ENCODE results near the gene TMEM37.

The TMEM37 gene

DNA sequence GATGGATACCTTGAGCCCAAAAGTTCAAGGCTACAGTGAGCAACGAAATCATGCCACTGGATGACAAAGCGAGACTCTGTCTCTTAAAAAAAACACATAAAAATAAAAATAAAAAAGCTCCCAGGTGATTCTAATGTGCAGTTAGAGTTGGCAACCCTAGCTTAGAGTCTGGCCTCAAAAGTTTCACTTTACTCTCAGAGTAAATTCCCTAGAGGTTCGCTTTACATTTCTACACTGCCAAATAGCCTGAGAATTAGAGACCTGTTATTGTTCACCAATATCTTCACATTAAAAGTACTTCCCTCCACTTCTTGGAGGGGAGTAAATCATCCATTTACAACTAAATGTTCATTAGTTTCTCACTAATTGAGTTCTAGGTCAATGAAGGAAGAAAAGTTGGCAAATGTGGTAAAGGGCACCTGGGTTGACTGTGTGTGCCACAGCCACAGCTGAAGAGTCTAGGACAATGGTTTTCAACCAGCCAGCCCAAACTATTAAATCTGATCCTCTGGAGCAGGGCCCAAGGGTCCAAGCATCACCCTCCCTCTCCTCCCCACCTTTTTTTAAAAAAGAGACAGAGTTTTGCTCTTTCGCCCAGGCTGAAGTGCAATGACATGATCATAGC lies 15.2 kb upstream of the TMEM37 start:
- H3K27ac ChIP-seq: no peak overlapping the region
- TF ChIP-seq, protein P1, sequence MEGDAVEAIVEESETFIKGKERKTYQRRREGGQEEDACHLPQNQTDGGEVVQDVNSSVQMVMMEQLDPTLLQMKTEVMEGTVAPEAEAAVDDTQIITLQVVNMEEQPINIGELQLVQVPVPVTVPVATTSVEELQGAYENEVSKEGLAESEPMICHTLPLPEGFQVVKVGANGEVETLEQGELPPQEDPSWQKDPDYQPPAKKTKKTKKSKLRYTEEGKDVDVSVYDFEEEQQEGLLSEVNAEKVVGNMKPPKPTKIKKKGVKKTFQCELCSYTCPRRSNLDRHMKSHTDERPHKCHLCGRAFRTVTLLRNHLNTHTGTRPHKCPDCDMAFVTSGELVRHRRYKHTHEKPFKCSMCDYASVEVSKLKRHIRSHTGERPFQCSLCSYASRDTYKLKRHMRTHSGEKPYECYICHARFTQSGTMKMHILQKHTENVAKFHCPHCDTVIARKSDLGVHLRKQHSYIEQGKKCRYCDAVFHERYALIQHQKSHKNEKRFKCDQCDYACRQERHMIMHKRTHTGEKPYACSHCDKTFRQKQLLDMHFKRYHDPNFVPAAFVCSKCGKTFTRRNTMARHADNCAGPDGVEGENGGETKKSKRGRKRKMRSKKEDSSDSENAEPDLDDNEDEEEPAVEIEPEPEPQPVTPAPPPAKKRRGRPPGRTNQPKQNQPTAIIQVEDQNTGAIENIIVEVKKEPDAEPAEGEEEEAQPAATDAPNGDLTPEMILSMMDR (conservative IDR thresholded peaks at IDR 0.05; ENCODE audit: low read depth): no peak
- no peak for DNase-seq (ENCODE audit: low spot score)
- CTCF ChIA-PET: interaction anchor here (0.7 kb wide), 1 partner anchor 45 kb away, joined by 3 read pairs; no protein-coding TSS in a partner anchor
- POLR2A ChIA-PET (ENCODE audit: low non-redundant PET): no interaction called here

DNA sequence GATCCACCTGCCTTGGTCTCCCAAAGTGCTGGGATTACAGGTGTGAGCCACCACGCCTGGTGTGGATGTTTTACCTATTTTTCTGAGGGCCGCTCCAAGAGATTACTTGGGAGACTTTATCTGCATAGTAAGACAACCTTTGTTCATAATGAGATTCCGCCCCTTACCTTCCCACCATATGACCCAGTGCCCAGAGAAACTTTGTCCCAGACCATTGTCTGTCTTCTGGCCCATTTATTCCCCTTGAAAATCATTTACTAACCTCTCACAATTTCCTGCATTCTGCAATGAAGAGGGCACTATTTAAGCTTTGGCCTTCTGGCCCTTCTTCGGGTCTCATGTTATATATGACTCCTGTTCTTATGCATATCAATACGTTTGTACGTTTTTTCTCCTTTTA lies 13.7 kb upstream of the TMEM37 start:
- ChIA-PET CTCF (no interaction called here), POLR2A (ENCODE audit: low non-redundant PET) (no interaction called here)
- TF ChIP-seq, protein P1 (conservative IDR thresholded peaks at IDR 0.05; ENCODE audit: low read depth): no peak

DNA sequence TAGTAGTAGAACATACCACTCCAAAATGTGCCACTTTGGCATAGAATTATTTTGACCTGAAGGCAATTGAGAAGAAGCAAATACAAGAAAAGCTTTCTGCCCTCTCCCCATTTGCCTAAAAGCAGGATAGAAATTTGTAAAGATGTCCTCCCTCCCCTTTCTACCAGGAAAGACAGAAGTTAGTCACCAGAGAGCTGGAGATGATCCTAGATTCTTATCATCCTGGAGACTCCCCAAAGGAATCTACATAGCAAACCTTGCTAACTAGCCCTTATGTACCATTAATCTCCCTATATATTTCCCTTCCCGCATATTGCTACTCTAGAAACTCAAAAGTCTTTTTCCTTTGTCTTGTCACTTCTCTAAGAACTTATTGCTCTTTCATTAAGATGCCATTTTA lies 12.6 kb upstream of the TMEM37 start:
- TF ChIP-seq, protein P1 (conservative IDR thresholded peaks at IDR 0.05; ENCODE audit: low read depth): no peak
- no peak overlapping the region for H3K27ac ChIP-seq
- POLR2A ChIA-PET (ENCODE audit: low non-redundant PET): no interaction called here
- CTCF ChIA-PET: interaction anchor here (0.8 kb wide), 1 partner anchor 61 kb away, joined by 3 read pairs; no protein-coding TSS in a partner anchor
- DNase-seq (ENCODE audit: low spot score): no peak

More for the DNA sequence above, 13.7 kb upstream of the TMEM37 start:
- DNase-seq (ENCODE audit: low spot score): no peak
- H3K27ac ChIP-seq: no peak overlapping the region

DNA sequence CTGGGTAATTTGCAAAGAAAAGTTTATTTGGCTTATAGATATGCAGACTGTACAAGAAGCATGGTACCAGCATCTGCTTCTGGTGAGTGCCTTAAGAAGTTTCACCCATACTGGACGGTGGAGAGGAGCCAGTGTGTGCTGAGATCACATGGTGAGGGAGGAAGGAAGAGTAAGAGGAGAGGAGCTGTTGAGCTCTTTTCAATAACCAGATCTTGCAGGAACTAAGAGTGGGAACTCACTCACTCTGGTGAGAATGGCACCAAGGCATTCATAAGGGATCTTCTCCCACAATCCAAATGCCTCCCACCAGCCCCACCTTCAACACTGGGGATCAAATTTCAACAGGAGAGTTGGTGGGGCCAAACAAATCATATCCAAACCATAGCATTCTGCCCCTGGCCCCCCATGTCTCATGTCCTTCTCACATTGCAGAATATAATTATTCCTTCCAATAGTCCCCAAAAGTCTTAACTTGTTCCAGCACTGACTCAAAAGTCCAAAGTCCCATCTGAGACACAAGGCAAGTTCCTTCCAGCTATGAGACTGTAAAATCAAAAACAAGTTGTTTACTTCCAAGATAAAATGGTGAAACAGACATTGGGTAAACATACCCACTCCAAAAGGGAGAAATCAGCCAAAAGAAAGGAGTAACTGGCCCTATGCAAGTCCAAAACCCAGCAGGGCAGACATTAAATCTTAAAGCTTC lies 11.7 kb upstream of the TMEM37 start:
- ChIA-PET POLR2A (ENCODE audit: low non-redundant PET) (no interaction called here), CTCF (no interaction called here)
- TF ChIP-seq, protein P1 (conservative IDR thresholded peaks at IDR 0.05; ENCODE audit: low read depth): no peak

DNA sequence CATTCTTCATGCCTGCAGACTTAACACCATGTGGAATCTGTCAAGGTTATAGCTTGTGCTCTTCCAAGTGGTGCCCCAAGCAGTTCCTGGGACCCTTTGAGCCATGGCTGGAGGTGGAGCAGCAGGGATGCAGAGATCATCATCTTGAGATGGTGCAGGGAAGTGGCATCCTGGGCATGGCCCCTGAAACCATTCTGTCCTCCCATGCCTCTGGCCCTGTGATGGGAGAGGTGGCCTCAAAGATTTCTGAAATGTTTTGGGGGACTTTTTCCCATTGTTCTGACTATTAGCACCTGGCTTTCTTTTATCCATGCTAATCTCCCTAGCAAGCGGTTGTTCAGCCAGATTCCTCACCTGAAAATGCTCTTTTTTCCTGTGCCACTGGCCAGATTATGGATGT lies 10.3 kb upstream of the TMEM37 start:
- ChIA-PET POLR2A (ENCODE audit: low non-redundant PET) (no interaction called here), CTCF (no interaction called here)
- no peak for DNase-seq (ENCODE audit: low spot score)
- no peak overlapping the region for H3K27ac ChIP-seq
- TF ChIP-seq, protein P1 (conservative IDR thresholded peaks at IDR 0.05; ENCODE audit: low read depth): no peak

More for the DNA sequence above, 11.7 kb upstream of the TMEM37 start:
- DNase-seq (ENCODE audit: low spot score): no peak
- H3K27ac ChIP-seq: no peak overlapping the region

DNA sequence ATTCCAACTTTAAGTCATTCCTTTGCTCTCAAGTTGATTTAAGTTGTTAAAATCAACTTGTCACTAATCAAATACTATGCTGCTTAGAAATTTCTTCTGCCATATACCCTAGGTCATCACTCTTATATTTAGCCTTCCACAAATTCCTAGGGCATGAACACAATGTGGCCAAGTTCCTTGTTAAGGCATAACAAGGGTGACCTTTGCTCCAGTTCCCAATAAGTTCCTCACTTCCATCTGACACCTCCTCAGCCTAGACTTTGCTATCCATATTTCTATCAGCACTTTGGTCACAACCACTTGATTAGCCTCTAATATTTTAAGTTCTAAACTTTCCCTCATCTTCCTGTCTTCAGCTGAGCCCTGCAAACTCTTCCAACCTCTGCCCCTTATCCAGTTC lies 9.9 kb upstream of the TMEM37 start:
- no peak for DNase-seq (ENCODE audit: low spot score)
- ChIA-PET CTCF (no interaction called here), POLR2A (ENCODE audit: low non-redundant PET) (no interaction called here)
- TF ChIP-seq, protein P1 (conservative IDR thresholded peaks at IDR 0.05; ENCODE audit: low read depth): no peak
- no peak overlapping the region for H3K27ac ChIP-seq
